Keratinocyte (primary cell): ENCODE data around the gene CFAP77. TPM values are rescaled to one million over a fixed set of nuclear protein-coding genes. Genes with fewer than 3 reads are reported as not detected.

ENCODE experiments used
- DNase-seq: peaks from one replicate; pipeline ENCODE4 v3.0.0-alpha.2; 2011; ENCODE audit warnings: low read depth, missing footprints, low spot score
- FAIRE-seq: peaks from 2 replicates; lab custom pipeline; 2011; peaks lifted over from hg19 to GRCh38; lab: Jason Lieb, UNC
- H2AFZ ChIP-seq: 2 replicates; pipeline ENCODE4 v1.6.0; 2012; ENCODE audit warnings: low read length, control low read depth, inconsistent platforms; ENCODE audit not compliant: control insufficient read depth
- H3K27ac ChIP-seq: 2 replicates; pipeline ENCODE4 v1.5.1; 2011; ENCODE audit warnings: low read length; ENCODE audit not compliant: control insufficient read depth, insufficient read depth
- H3K27me3 ChIP-seq: 3 replicates; pipeline ENCODE4 v1.6.0; 2011; ENCODE audit warnings: low read length; ENCODE audit not compliant: control insufficient read depth, insufficient read depth; ENCODE audit errors: extremely low read depth
- H3K36me3 ChIP-seq, 2 experiments: 2 replicates in 1 of 2; 3 replicates in 1 of 2; pipeline ENCODE4 v1.5.1; 2011; ENCODE audit warnings: low read length in 2 of 2, mild to moderate bottlenecking in 1 of 2; ENCODE audit not compliant: control insufficient read depth in 2 of 2, insufficient read depth in 2 of 2; ENCODE audit errors: extremely low read depth in 1 of 2
- H3K4me1 ChIP-seq: 3 replicates; pipeline ENCODE4 v1.5.1; 2011; ENCODE audit warnings: low read length; ENCODE audit not compliant: control insufficient read depth, insufficient read depth; ENCODE audit errors: extremely low read depth
- H3K4me2 ChIP-seq: 3 replicates; pipeline ENCODE4 v1.6.0; 2011; ENCODE audit warnings: low read depth, low read length; ENCODE audit not compliant: control insufficient read depth, insufficient read depth; ENCODE audit errors: extremely low read depth
- H3K4me3 ChIP-seq, 3 experiments: fragments of 200-600 bp in 1 of 3; sonication (generic) in 1 of 3; 2 replicates in 2 of 3; 3 replicates in 1 of 3; pipeline ENCODE4 v1.5.1; 2011 to 2016; ENCODE audit warnings: low read length in 3 of 3, mild to moderate bottlenecking in 3 of 3, control low read depth in 2 of 3, inconsistent platforms in 1 of 3, low read depth in 1 of 3, mixed read lengths in 1 of 3, mixed run types in 1 of 3, moderate library complexity in 1 of 3; ENCODE audit not compliant: control insufficient read depth in 2 of 3, insufficient read depth in 2 of 3; ENCODE audit errors: extremely low read depth in 1 of 3
- H3K79me2 ChIP-seq: 2 replicates; pipeline ENCODE4 v1.6.0; 2012; ENCODE audit warnings: low read length; ENCODE audit not compliant: control insufficient read depth, insufficient read depth
- H3K9ac ChIP-seq: 3 replicates; pipeline ENCODE4 v1.6.0; 2011; ENCODE audit warnings: low read length; ENCODE audit not compliant: control insufficient read depth, insufficient read depth; ENCODE audit errors: extremely low read depth
- H3K9me1 ChIP-seq: 3 replicates; pipeline ENCODE4 v1.6.0; 2011; ENCODE audit warnings: low read length; ENCODE audit not compliant: control insufficient read depth, insufficient read depth; ENCODE audit errors: extremely low read depth
- H3K9me3 ChIP-seq: 2 replicates; pipeline ENCODE4 v1.5.1; 2012; ENCODE audit warnings: low read depth, low read length; ENCODE audit not compliant: control insufficient read depth
- H4K20me1 ChIP-seq: 3 replicates; pipeline ENCODE4 v1.6.0; 2011; ENCODE audit warnings: low read length; ENCODE audit not compliant: control insufficient read depth, insufficient read depth; ENCODE audit errors: extremely low read depth
- EZH2 ChIP-seq: IDR thresholded peaks from one replicate; pipeline ENCODE4 v1.6.1; 2012; ENCODE audit warnings: inconsistent platforms, mild to moderate bottlenecking, low read length, moderate library complexity
- dilution Hi-C: fragments of 300-500 bp; cut with MboI; formaldehyde crosslinking; loops from one replicate; pipeline ENCODE4 v1.7.0; 2020; ENCODE audit warnings: low sequenced_read_pairs; ENCODE audit not compliant: extremely low pct_ligation_motif_present
- polyA plus RNA-seq, 5 experiments: library from polyadenylated mRNA; depleted of rRNA in 3 of 5; stranded (reverse) in 3 of 5; stranded (forward) in 1 of 5; unstranded in 1 of 5; fragments of >200 nt; gene quantifications; 1 replicate in 1 of 5; 2 replicates in 3 of 5; 3 replicates in 1 of 5; pipeline versions ENCODE4 v1.2.1 to v1.2.3, GENCODE V29; 2011 to 2012; ENCODE audit warnings: missing spikeins in 2 of 5, low read depth in 1 of 5, low replicate concordance in 1 of 5
- TF ChIP-seq, protein P1 (sequence below), 3 experiments: IDR thresholded peaks in 1 of 3; conservative IDR thresholded peaks in 1 of 3; optimal IDR thresholded peaks in 1 of 3; 2 replicates in 2 of 3; 3 replicates in 1 of 3; pipeline versions ENCODE3 to v1.5.1; 2011; ENCODE audit warnings: low read length in 3 of 3, mild to moderate bottlenecking in 3 of 3, moderate library complexity in 2 of 3, control low read depth in 1 of 3, inconsistent platforms in 1 of 3; ENCODE audit not compliant: insufficient read depth in 2 of 3; ENCODE audit errors: extremely low read depth in 1 of 3

The CFAP77 gene
- polyA plus RNA-seq, 1 donor (not counting 4 experiments of a cell fraction or from before 2014, with no cell fraction given): not detected

DNA sequence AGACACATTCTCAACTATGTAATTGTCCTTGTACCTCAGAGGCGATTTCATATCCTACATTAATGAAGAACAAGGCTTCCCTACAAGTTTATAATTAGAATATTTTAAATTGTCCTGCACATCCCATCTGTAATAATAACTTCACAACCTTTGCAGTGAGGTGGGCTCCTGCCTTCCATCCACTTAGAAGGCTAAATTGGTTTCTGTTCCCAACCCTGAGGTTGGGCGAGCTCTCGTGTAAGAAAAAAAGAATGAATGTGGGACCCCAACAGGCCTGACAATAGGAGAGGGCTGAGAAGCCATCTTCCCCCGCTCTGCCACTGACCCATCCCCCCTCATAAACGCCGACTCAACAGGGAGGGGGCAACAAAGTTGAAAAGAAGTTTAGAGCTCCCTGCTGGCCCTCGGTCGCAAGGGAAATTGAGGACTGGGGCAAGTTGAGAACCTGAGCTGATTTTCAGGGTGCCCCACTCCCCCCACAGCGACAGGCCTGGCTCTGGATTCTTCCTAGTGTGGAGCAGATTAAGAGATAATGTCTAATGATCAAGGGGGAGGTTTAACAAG is 181.8 kb downstream of the CFAP77 start:
- H3K36me3 ChIP-seq: peaks cover 3 to 18% of the 10 kb centered on the region in 2 experiments
- no peak overlapping the region for H3K9ac ChIP-seq
- H2AFZ ChIP-seq: no peak overlapping the region
- no peaks in the 10 kb centered on the region for H3K9me1 ChIP-seq
- no peaks in the 10 kb centered on the region for H3K79me2 ChIP-seq
- no peak for TF ChIP-seq EZH2
- TF ChIP-seq, protein P1, sequence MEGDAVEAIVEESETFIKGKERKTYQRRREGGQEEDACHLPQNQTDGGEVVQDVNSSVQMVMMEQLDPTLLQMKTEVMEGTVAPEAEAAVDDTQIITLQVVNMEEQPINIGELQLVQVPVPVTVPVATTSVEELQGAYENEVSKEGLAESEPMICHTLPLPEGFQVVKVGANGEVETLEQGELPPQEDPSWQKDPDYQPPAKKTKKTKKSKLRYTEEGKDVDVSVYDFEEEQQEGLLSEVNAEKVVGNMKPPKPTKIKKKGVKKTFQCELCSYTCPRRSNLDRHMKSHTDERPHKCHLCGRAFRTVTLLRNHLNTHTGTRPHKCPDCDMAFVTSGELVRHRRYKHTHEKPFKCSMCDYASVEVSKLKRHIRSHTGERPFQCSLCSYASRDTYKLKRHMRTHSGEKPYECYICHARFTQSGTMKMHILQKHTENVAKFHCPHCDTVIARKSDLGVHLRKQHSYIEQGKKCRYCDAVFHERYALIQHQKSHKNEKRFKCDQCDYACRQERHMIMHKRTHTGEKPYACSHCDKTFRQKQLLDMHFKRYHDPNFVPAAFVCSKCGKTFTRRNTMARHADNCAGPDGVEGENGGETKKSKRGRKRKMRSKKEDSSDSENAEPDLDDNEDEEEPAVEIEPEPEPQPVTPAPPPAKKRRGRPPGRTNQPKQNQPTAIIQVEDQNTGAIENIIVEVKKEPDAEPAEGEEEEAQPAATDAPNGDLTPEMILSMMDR (optimal IDR thresholded peaks at IDR 0.05 in 1 of 3, IDR thresholded peaks at IDR 0.05 in 1 of 3, conservative IDR thresholded peaks at IDR 0.05 in 1 of 3; ENCODE audit: extremely low read depth in 1 of 3, insufficient read depth in 2 of 3, low read length in 3 of 3): no peak
- DNase-seq: no peak
- dilution Hi-C loops: no loop called here
- H3K4me2 ChIP-seq: no peak overlapping the region
- FAIRE-seq: no peak
- H3K27me3 ChIP-seq: peaks cover 49% of the 10 kb centered on the region
- H4K20me1 ChIP-seq: peaks cover 12% of the 10 kb centered on the region
- no peak overlapping the region for H3K4me3 ChIP-seq
- H3K9me3 ChIP-seq: no peaks in the 10 kb centered on the region
- no peak overlapping the region for H3K27ac ChIP-seq
- no peaks in the 10 kb centered on the region for H3K4me1 ChIP-seq

DNA sequence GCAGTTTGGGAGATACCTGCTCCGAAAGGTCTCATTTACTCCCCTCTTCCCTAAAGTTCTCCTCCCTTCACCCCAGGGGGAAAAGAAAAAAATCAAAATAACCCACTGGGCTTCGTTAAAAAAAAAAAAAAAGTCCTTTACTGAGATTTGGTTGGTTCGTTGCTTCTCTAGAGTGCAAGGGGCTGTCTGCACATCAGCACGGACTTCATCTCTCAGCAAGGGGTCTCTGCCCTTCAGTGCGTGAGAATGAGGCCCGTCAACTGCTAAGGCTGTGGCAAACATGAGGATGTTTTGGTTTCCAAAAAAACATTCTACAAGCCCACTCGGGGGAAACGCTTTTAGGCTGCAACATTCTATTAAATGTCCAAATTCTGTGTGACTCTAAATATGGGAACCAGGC is 182.4 kb downstream of the CFAP77 start:
- no peaks in the 10 kb centered on the region for H3K4me1 ChIP-seq
- H4K20me1 ChIP-seq: peaks cover 10% of the 10 kb centered on the region
- no peak overlapping the region for H3K9ac ChIP-seq
- no peaks in the 10 kb centered on the region for H3K9me3 ChIP-seq
- dilution Hi-C loops: no loop called here
- DNase-seq (no peak), FAIRE-seq (no peak)
- H3K9me1 ChIP-seq: no peaks in the 10 kb centered on the region
- no peak overlapping the region for H3K4me3 ChIP-seq
- H2AFZ ChIP-seq: no peak overlapping the region
- TF ChIP-seq EZH2: no peak
- TF ChIP-seq, protein P1 (optimal IDR thresholded peaks at IDR 0.05 in 1 of 3, IDR thresholded peaks at IDR 0.05 in 1 of 3, conservative IDR thresholded peaks at IDR 0.05 in 1 of 3; ENCODE audit: extremely low read depth in 1 of 3, insufficient read depth in 2 of 3, low read length in 3 of 3): no peak
- peaks cover 3 to 19% of the 10 kb centered on the region in 2 experiments for H3K36me3 ChIP-seq
- no peak overlapping the region for H3K4me2 ChIP-seq
- H3K27me3 ChIP-seq: peaks cover 43% of the 10 kb centered on the region
- no peak overlapping the region for H3K27ac ChIP-seq
- no peaks in the 10 kb centered on the region for H3K79me2 ChIP-seq
